ENCODE results near the gene MDM4.
"Not testable (repeated sequence)": the region's sequence is repeated elsewhere in the genome, so short reads cannot be mapped to it uniquely, and the experiment has no call there.

Gene MDM4

GRCh38 chr1:204563780-204564179, 47.6 kb downstream of the MDM4 start:
- no peak for DNase-seq

GRCh38 chr1:204564835-204565234, 48.6 kb downstream of the MDM4 start:
- no peak for DNase-seq

GRCh38 chr1:204565617-204566582, 49.7 kb downstream of the MDM4 start:
- DNase-seq: peak; percentile 43

- DNase-seq: no peak
Measured at GRCh38 chr1:204566583-204566955, 50.4 kb downstream of the MDM4 start.

DNA sequence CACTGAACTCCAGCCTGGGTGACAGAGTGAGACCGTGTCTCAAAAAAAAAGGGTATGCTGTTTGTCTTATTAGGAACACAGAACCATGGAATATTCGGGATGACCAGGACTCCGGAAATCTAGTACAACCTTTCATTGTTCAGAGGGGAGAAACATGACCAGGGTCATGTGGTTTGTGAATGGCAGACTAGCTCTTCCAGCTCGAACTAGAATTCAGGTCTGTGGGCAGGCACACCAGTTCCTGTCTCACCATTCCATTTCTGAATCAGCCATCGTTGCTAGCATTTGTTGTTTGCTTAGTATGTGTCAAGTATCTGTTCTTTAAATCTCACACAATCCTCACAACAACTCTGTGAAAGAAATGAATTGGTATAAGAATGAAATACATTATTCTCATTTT, 50.9 kb downstream of the MDM4 start:
- DNase-seq: no peak

- no peak for DNase-seq
Measured at GRCh38 chr1:204568576-204569315, 52.5 kb downstream of the MDM4 start.

GRCh38 chr1:204569478-204569877, 53.3 kb downstream of the MDM4 start:
- DNase-seq: no peak

DNA sequence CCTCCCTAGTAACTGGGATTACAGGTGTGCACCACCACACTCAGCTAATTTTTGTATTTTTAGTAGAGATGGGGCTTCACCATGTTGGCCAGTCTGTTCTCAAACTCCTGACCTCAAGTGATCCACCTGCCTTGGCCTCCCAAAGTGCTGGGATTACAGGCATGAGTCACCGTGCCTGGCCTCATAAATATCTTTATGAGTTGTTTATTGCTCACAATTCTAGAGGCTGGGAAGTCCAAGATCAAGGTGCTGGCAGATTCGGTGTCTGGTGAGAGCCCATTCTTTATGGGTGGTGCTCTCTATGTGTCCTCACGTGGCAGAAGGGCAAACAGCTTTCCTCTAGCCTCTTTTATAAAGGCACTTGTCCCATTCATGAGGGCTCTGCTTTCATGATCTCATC, 53.8 kb downstream of the MDM4 start:
- DNase-seq: not testable (repeated sequence)

- DNase-seq: no peak
Measured at GRCh38 chr1:204571128-204571527, 54.9 kb downstream of the MDM4 start.

DNA sequence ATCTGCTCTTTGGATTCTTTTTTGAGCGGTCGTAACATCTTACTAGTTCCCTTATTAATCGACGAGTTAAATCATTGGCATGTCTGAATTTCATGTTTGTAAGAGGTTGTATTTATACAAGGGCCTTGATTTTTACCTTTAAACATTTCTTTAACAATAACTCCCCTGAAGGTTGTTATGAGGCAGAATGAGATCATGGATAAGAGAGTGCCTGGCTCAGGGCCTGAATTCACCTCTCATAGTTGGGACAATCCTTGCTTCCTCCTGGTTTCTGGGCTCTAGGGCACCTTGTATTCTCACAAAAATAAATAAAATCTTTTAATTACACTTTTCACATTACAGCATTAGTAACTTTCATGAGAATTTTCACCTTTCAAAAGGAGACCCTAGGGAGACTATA, 55.4 kb downstream of the MDM4 start:
- no peak for DNase-seq

- no peak for DNase-seq
Measured at GRCh38 chr1:204572923-204573922, 57.0 kb downstream of the MDM4 start.

- no peak for DNase-seq
Measured at GRCh38 chr1:204574016-204574864, 58.0 kb downstream of the MDM4 start.

DNA sequence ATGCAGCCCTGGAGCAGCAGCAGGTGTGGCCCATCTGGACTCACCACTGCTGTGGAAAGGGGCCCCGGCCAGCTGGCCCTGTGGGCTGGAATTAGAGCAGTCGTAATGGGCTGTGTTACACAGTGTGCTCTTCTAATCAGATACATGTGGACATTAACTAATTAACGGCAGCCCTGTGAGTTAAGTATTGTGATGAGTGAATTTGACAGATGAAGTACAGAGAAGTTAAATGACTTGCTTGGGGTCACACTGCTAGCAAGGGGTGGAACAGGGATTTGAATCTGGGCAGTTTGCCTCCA, 58.6 kb downstream of the MDM4 start:
- no peak for DNase-seq

DNA sequence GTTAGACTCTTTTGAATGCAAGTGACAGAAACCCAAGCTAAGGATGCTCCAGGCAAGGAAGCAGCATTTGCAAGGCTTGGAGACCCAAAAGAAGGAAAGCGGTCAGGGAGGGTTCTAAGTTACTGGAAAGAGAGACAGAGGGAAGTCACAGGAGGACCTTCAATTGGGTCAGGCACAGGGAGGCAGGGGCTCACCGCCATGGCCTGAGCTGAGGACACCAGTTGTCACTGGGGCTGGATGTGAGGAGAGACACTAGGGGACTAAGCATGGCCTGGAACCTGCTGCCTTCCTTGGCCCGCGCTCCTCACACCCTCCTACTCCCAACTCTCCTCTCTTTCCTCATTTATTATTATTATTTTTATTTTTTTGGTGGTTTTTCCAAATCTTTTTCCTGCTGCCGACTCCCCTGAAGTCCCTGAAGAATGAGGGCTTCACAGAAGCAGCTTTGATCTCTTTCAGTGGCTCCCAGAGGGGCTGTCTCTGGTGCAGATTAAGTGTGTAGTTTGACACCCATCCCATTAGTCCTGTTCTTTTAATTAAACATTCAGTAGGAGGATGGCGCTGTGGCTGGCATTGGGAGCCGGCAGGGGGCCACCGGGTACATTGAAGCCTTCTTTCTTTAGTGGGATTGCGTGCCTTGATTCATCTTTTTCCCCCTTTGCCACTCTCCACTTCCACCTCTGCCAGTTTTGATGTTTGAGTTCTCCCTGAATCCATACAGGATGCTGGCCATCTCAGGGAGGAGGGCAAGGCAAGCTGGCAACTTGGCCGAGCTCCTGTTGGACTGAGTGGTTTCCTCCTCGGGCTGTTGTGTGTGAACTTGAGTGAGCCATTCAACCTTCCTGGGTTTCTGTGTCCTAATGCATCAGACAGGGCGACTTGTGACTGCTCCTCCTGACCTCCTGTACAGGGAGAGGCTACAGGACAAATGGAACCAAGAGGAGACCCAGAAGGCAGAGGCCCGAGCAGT, 59.3 kb downstream of the MDM4 start:
- no peak for DNase-seq

DNA sequence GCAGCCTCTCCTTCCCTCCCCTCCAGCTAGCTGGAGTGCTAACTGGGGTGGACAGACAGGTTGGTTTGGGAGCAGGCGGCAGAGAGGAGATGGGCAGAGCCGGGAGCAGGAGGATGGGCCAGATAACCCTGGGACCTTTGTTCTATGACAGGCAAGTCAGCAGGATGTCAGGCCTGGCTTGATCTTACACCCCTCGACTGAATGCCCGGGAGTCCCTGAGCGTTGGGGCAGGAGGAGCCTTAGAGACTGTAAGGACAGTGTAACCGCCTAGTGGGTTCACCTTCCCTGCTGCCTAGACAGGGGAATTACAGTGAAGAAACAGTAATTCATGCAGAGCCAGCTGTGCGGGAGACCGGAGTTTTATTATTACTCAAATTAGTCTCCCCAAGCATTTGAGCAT, 60.2 kb downstream of the MDM4 start:
- no peak for DNase-seq

DNA sequence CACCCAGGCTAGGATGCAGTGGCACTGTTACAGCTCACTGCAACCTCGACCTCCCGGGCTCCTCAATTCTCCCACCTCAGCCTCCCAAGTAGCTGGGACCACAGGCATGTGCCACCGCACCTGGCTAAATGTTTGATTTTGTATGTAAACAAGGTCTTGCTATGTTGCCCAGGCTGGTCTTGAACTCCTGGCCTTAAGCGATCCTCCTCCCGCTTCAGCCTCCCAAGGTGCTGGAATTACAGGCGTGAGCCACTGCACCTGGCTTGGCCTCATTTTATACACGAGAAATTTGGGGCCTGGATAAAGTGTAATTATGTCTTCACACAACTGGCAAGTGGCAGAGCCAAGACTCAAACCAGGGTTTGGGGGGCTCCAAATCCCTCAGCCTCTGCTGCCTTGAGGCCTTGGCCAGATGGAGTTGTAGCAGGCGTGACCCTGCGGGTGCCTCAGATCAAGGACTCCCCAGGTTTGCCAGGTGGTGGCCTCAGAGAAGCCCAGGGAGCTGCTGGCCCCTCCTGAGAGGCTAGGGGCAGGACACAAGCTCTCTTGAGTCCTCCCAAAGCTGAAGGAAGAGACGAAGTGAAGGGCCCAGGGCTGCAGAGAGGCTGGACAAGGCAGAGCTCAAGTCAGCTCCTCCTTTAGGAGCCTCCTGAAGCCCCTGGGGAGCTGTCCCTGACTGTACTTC, 61.7 kb downstream of the MDM4 start:
- DNase-seq: no peak

GRCh38 chr1:204578867-204579664, 62.9 kb downstream of the MDM4 start:
- DNase-seq: no peak

DNA sequence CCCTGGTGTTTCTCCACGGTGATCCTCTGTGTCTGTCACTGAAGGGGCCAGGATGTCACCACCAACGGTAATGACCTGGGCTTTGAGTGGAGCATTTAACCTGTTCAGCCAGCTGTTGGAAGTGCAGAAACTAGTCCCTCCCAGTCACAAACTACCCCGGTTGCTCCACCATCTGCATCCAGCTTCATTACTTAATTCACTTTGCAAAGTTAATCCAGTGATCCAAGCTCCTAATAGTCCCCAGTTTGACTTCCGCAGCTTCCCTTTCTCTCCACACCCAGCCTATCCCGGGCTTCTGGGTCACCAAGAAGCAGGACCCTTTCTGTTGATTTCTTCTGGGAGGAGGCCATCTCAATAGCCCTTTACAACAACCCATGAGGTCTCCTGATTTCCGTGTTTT, 63.5 kb downstream of the MDM4 start:
- no peak for DNase-seq

- no peak for DNase-seq
Measured at GRCh38 chr1:204580862-204581261, 64.7 kb downstream of the MDM4 start.

Measured in activated CD8-positive, alpha-beta memory T cell treated with anti-CD3 and anti-CD28 coated beads, Interleukin-2, amount 50 U/mL, for 4 hours (primary cell).